Measurements from ENCODE around the gene LPAR1.

Gene LPAR1

DNA sequence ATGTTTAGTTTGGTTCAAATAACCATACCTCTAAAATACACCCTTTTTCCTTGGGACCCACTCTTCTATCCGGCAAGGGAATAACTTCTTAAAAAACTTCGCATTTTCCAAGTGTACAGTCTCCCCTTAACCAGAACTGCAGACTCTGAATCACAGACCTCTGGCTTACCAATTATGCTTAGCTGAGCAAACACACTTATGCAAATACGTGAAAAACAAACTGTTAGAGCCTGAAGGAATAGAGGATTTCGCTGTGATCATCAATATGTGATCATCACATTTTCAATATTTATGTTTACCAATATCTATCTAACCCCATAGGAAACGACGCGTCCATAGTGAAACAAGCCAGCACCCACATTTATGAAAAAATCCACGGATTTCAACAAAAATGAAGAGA lies 1.3 kb downstream of the LPAR1 start:
- DNase-seq: no peak
- TF ChIP-seq EZH2phosphoT487 (IDR thresholded peaks at IDR 0.05; ENCODE audit: low read length): no peak
- TF ChIP-seq, protein P1, sequence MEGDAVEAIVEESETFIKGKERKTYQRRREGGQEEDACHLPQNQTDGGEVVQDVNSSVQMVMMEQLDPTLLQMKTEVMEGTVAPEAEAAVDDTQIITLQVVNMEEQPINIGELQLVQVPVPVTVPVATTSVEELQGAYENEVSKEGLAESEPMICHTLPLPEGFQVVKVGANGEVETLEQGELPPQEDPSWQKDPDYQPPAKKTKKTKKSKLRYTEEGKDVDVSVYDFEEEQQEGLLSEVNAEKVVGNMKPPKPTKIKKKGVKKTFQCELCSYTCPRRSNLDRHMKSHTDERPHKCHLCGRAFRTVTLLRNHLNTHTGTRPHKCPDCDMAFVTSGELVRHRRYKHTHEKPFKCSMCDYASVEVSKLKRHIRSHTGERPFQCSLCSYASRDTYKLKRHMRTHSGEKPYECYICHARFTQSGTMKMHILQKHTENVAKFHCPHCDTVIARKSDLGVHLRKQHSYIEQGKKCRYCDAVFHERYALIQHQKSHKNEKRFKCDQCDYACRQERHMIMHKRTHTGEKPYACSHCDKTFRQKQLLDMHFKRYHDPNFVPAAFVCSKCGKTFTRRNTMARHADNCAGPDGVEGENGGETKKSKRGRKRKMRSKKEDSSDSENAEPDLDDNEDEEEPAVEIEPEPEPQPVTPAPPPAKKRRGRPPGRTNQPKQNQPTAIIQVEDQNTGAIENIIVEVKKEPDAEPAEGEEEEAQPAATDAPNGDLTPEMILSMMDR (IDR thresholded peaks at IDR 0.05; ENCODE audit: low read length): no peak
- TF ChIP-seq EZH2 (optimal IDR thresholded peaks at IDR 0.05; ENCODE audit: low read depth, low read length): no peak
- no peak overlapping the region for H3K4me3 ChIP-seq (ENCODE audit: low read length)
- no peak overlapping the region for H2AFZ ChIP-seq (ENCODE audit: low read length)
- H3K27ac ChIP-seq (ENCODE audit: low read length): no peak overlapping the region
- H3F3A ChIP-seq (ENCODE audit: insufficient read depth, low read length): no peaks in the 10 kb centered on the region
- no peaks in the 10 kb centered on the region for H3K36me3 ChIP-seq (replicated peaks; ENCODE audit: insufficient read depth, low read length)
- no peak overlapping the region for H3K4me2 ChIP-seq (ENCODE audit: low read depth, low read length)
- H3K4me1 ChIP-seq (ENCODE audit: low read length): no peaks in the 10 kb centered on the region
- no peaks in the 10 kb centered on the region for H3K9me3 ChIP-seq (replicated peaks; ENCODE audit: insufficient read depth, low read length)
- no peaks in the 10 kb centered on the region for H4K20me1 ChIP-seq (ENCODE audit: insufficient read depth, low read length)
- H3K9ac ChIP-seq (ENCODE audit: low read length): no peak overlapping the region
- no peaks in the 10 kb centered on the region for H3K9me2 ChIP-seq (replicated peaks; ENCODE audit: insufficient read depth, low read length)
- H3K27me3 ChIP-seq (replicated peaks; ENCODE audit: insufficient read depth, low read length): no peaks in the 10 kb centered on the region
- H3K79me2 ChIP-seq (ENCODE audit: low read length): no peaks in the 10 kb centered on the region

DNA sequence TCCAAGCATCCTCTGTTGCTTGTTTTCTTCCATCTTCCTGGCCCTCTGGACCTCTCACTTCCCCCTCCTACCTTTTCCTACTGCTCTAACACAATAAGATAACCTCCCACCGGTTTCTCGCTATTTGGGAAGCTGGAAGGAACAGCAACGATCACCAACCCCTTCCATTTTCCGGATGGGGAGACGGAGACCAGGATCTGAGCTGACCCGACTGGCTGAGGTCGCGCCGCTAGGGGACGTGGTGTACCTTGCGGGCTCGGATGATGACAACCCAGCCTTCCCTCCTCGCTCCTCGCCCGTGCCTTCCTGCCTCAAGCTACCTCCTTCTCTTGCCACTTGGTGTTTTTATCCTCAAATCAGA lies 1.9 kb downstream of the LPAR1 start:
- Histone ChIP-seq H3K36me3 (replicated peaks; ENCODE audit: insufficient read depth, low read length) (no peaks in the 10 kb centered on the region), H3K79me2 (ENCODE audit: low read length) (no peaks in the 10 kb centered on the region), H3F3A (ENCODE audit: insufficient read depth, low read length) (no peaks in the 10 kb centered on the region), H2AFZ (ENCODE audit: low read length) (no peak overlapping the region), H3K27me3 (replicated peaks; ENCODE audit: insufficient read depth, low read length) (no peaks in the 10 kb centered on the region), H3K27ac (ENCODE audit: low read length) (no peak overlapping the region), H3K4me1 (ENCODE audit: low read length) (no peaks in the 10 kb centered on the region), H3K9ac (ENCODE audit: low read length) (no peak overlapping the region), H3K9me2 (replicated peaks; ENCODE audit: insufficient read depth, low read length) (no peaks in the 10 kb centered on the region), H4K20me1 (ENCODE audit: insufficient read depth, low read length) (no peaks in the 10 kb centered on the region), H3K4me3 (ENCODE audit: low read length) (no peak overlapping the region), H3K9me3 (replicated peaks; ENCODE audit: insufficient read depth, low read length) (no peaks in the 10 kb centered on the region), H3K4me2 (ENCODE audit: low read depth, low read length) (no peak overlapping the region)
- DNase-seq: no peak
- no peak for TF ChIP-seq EZH2phosphoT487 (IDR thresholded peaks at IDR 0.05; ENCODE audit: low read length)
- no peak for TF ChIP-seq EZH2 (optimal IDR thresholded peaks at IDR 0.05; ENCODE audit: low read depth, low read length)
- TF ChIP-seq, protein P1 (IDR thresholded peaks at IDR 0.05; ENCODE audit: low read length): no peak

DNA sequence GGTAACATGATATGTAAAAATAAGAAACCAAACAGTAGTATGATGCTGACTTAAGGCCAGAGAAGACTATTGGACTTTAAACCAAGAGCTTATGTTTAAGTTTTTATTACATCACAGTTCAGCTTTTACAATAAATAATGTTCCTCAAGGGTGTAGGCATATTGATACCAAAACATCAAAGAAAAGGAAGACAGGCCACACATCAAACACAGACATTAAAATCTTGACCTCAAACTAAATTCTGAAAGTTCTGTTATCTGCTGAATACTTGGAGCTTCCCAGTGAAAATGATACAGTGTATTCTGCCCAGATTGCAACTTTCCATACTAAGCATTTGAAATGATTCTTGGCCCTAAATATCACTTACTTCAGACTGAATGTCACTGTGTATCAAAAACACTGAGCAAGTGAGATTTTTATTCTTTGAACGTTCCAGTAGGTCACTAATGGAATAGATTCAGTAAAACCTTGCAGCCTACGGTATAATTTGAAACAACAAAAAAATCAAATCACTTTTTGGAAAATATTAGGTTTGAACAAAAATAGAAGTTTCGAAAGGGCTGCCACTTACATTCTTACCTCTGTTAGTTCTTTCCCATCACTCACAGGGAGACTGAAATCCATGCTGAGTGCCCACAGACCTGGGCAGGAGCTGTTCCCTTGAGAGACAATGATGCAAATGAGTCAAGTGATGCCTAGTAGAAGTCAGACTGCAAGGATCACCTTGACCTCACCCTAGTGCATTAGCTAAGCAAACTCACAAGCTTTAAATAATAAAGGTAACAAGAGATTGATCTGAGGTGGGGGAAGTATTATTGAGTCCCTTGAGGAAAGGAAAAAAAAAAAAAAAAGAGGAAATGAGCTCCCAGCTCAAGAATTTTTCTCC lies 2.5 kb downstream of the LPAR1 start:
- Histone ChIP-seq H2AFZ (ENCODE audit: low read length) (no peak overlapping the region), H3K9me2 (replicated peaks; ENCODE audit: insufficient read depth, low read length) (no peaks in the 10 kb centered on the region), H3K27me3 (replicated peaks; ENCODE audit: insufficient read depth, low read length) (no peaks in the 10 kb centered on the region), H3K4me3 (ENCODE audit: low read length) (no peak overlapping the region), H3K79me2 (ENCODE audit: low read length) (no peaks in the 10 kb centered on the region), H3K4me2 (ENCODE audit: low read depth, low read length) (no peak overlapping the region), H3K9ac (ENCODE audit: low read length) (no peak overlapping the region), H3K27ac (ENCODE audit: low read length) (no peak overlapping the region), H4K20me1 (ENCODE audit: insufficient read depth, low read length) (no peaks in the 10 kb centered on the region), H3K9me3 (replicated peaks; ENCODE audit: insufficient read depth, low read length) (no peaks in the 10 kb centered on the region), H3K36me3 (replicated peaks; ENCODE audit: insufficient read depth, low read length) (no peaks in the 10 kb centered on the region), H3F3A (ENCODE audit: insufficient read depth, low read length) (no peaks in the 10 kb centered on the region), H3K4me1 (ENCODE audit: low read length) (no peaks in the 10 kb centered on the region)
- DNase-seq: no peak
- TF ChIP-seq EZH2phosphoT487 (IDR thresholded peaks at IDR 0.05; ENCODE audit: low read length) (no peak), EZH2 (optimal IDR thresholded peaks at IDR 0.05; ENCODE audit: low read depth, low read length) (no peak)
- TF ChIP-seq, protein P1 (IDR thresholded peaks at IDR 0.05; ENCODE audit: low read length): no peak

Data from MM.1S (cell line).